Liver (tissue), 9 donors: Measurements from ENCODE around the gene THSD7B. TPM values are rescaled to one million over a fixed set of nuclear protein-coding genes. Genes with fewer than 3 reads are reported as not detected.

ENCODE experiments used
- DNase-seq: peaks from one replicate; pipeline ENCODE4 v3.0.0-alpha.2; 2017; ENCODE audit warnings: low spot score
- H3K27ac ChIP-seq, 2 donors: one replicate each; pipeline ENCODE4 v1.7.0; 2013; ENCODE audit warnings: inconsistent platforms in 2 of 2, low read length in 2 of 2, control low read depth in 1 of 2, low read depth in 1 of 2, mild to moderate bottlenecking in 1 of 2
- H3K27me3 ChIP-seq, 4 donors: one replicate each; pipeline versions ENCODE4 v1.6.1 to v1.7.0; 2013; ENCODE audit warnings: low read length in 3 of 4, inconsistent platforms in 1 of 4, mild to moderate bottlenecking in 1 of 4, moderate library complexity in 1 of 4; ENCODE audit not compliant: control insufficient read depth in 4 of 4, insufficient read depth in 4 of 4
- H3K36me3 ChIP-seq, 4 donors: one replicate each; pipeline versions ENCODE4 v1.6.1 to v1.7.0; 2013; ENCODE audit warnings: low read length in 3 of 4, mild to moderate bottlenecking in 3 of 4, low read depth in 1 of 4, moderate library complexity in 1 of 4; ENCODE audit not compliant: control insufficient read depth in 4 of 4, insufficient read depth in 3 of 4
- H3K4me1 ChIP-seq, 4 donors: one replicate each; pipeline versions ENCODE4 v1.6.1 to v1.7.0; 2013; ENCODE audit warnings: low read length in 3 of 4, mild to moderate bottlenecking in 3 of 4, moderate library complexity in 1 of 4; ENCODE audit not compliant: control insufficient read depth in 4 of 4, insufficient read depth in 4 of 4
- H3K4me3 ChIP-seq, 3 donors: one replicate each; pipeline versions ENCODE4 v1.6.1 to v1.7.0; 2013; ENCODE audit warnings: low read length in 3 of 3, control low read depth in 1 of 3, low read depth in 1 of 3, mild to moderate bottlenecking in 1 of 3
- H3K9ac ChIP-seq, 2 donors: one replicate each; pipeline ENCODE4 v1.7.0; 2013; ENCODE audit warnings: low read length in 2 of 2, mild to moderate bottlenecking in 2 of 2, moderate library complexity in 2 of 2, control low read depth in 1 of 2, low read depth in 1 of 2
- H3K9me3 ChIP-seq, 4 donors: one replicate each; pipeline versions ENCODE4 v1.6.1 to v1.7.0; 2013; ENCODE audit warnings: low read length in 3 of 4; ENCODE audit not compliant: control insufficient read depth in 4 of 4
- CTCF ChIP-seq: fragments of 150-350 bp; IDR thresholded peaks from 2 replicates; pipeline ENCODE4 v1.5.1; 2017; ENCODE audit warnings: improper control_type of control experiment, low read depth, low read length; ENCODE audit not compliant: missing input control
- EGR1 ChIP-seq, 2 donors: IDR thresholded peaks; 2 replicates each; pipeline ENCODE4 v1.6.1; 2016 to 2018; ENCODE audit warnings: antibody characterized with exemption in 2 of 2, low read depth in 2 of 2
- FOXA1 ChIP-seq: IDR thresholded peaks from 2 replicates; pipeline ENCODE4 v1.6.1; 2016; ENCODE audit warnings: antibody characterized with exemption
- GABPA ChIP-seq, 2 donors: IDR thresholded peaks in 1 of 2; conservative IDR thresholded peaks in 1 of 2; 2 replicates each; pipeline ENCODE4 v1.6.1; 2016; ENCODE audit warnings: antibody characterized with exemption in 2 of 2, mild to moderate bottlenecking in 1 of 2, moderate library complexity in 1 of 2
- HNF4G ChIP-seq: IDR thresholded peaks from 2 replicates; pipeline ENCODE4 v1.6.1; 2016; ENCODE audit warnings: antibody characterized with exemption
- JUND ChIP-seq, 2 donors: IDR thresholded peaks; 2 replicates each; pipeline ENCODE4 v1.6.1; 2016; ENCODE audit warnings: antibody characterized with exemption in 2 of 2
- NR2F2 ChIP-seq: IDR thresholded peaks from 2 replicates; pipeline ENCODE4 v1.6.1; 2016; ENCODE audit warnings: antibody characterized with exemption
- RAD21 ChIP-seq, 2 donors: IDR thresholded peaks; 2 replicates each; pipeline ENCODE4 v1.6.1; 2016; ENCODE audit warnings: antibody characterized with exemption in 2 of 2, mild to moderate bottlenecking in 2 of 2
- SP1 ChIP-seq: IDR thresholded peaks from 2 replicates; pipeline ENCODE4 v1.6.1; 2018; ENCODE audit warnings: antibody characterized with exemption, mild to moderate bottlenecking
- YY1 ChIP-seq: IDR thresholded peaks from 2 replicates; pipeline ENCODE4 v1.6.1; 2016; ENCODE audit warnings: antibody characterized with exemption, mild to moderate bottlenecking
- ZBTB33 ChIP-seq: IDR thresholded peaks from 2 replicates; pipeline ENCODE4 v1.6.1; 2016; ENCODE audit warnings: antibody characterized with exemption
- WGBS: extraction: QIAGEN DNeasy Blood & Tissue Kit; methylation state at CpG from one replicate; pipeline ENCODE4 v1.1.7; 2013; 5-methylcytosine and 5-hydroxymethylcytosine counted together
- polyA plus RNA-seq, 2 donors: library from polyadenylated mRNA; stranded (reverse) in 1 of 2; unstranded in 1 of 2; fragments of 200-250 nt in 1 of 2; fragments of >200 nt in 1 of 2; fragmentation: Nextera tagmentation in 1 of 2; extraction: Ambion mirVana in 1 of 2; gene quantifications; one replicate each; pipeline versions ENCODE4 v1.2.1 to v1.2.3, GENCODE V29; 2013 to 2015
- total RNA-seq, 2 donors: library from RNA; depleted of rRNA; stranded (reverse); fragments of >200 nt; gene quantifications; one replicate each; pipeline ENCODE4 v1.2.3, GENCODE V29; 2014
- TF ChIP-seq, protein P1 (sequence below): IDR thresholded peaks from 2 replicates; pipeline ENCODE4 v1.6.1; 2016; ENCODE audit warnings: antibody characterized with exemption, mild to moderate bottlenecking
- TF ChIP-seq, protein P2 (sequence below): IDR thresholded peaks from 2 replicates; pipeline ENCODE4 v1.6.1; 2016; ENCODE audit warnings: antibody characterized with exemption
- TF ChIP-seq, protein P3 (sequence below): IDR thresholded peaks from 2 replicates; pipeline ENCODE4 v1.6.1; 2016; ENCODE audit warnings: antibody characterized with exemption
- donor health status: healthy.
- donor health status: healthy.
- donor health status: healthy.
- donor health status: healthy.
- donor health status: healthy.

The THSD7B gene
- total and polyA plus RNA-seq, 4 donors = 0.01 to 0.75 (median 0.42) TPM; not detected in 1

DNA sequence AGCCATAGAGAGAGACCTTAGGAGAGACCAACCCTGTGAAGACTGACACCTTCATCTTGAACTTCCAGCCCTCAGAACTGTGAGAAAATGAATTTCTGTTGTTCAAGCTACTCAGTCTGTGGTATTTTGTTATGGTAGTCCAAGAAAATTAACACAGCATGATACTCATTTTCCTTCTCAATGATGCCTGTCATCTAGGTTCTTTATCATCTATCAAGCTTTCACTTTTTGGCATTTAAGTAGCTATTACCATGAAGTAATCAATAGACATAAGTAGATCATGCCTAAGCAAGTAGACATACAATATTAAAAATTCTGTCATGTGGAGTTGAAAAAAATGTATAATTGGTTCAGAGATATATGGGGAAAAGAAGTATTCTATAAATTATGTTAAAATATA is 444.7 kb downstream of the THSD7B start:
- H3K4me1 ChIP-seq = no peaks in the 10 kb centered on the region
- H3K9ac ChIP-seq = no peak overlapping the region
- H3K36me3 ChIP-seq = no peaks in the 10 kb centered on the region
- H3K9me3 ChIP-seq = no peaks in the 10 kb centered on the region
- no peak overlapping the region for H3K27ac ChIP-seq
- peaks cover 0 to 4% (median 0%) of the 10 kb centered on the region in 4 donors for H3K27me3 ChIP-seq
- no peak for DNase-seq
- H3K4me3 ChIP-seq = no peak overlapping the region
- TF ChIP-seq JUND (IDR thresholded peaks at IDR 0.05) (no peak), RAD21 (IDR thresholded peaks at IDR 0.05) (no peak), YY1 (no peak), FOXA1 (no peak), NR2F2 (no peak), CTCF (no peak)
- TF ChIP-seq, protein P1, sequence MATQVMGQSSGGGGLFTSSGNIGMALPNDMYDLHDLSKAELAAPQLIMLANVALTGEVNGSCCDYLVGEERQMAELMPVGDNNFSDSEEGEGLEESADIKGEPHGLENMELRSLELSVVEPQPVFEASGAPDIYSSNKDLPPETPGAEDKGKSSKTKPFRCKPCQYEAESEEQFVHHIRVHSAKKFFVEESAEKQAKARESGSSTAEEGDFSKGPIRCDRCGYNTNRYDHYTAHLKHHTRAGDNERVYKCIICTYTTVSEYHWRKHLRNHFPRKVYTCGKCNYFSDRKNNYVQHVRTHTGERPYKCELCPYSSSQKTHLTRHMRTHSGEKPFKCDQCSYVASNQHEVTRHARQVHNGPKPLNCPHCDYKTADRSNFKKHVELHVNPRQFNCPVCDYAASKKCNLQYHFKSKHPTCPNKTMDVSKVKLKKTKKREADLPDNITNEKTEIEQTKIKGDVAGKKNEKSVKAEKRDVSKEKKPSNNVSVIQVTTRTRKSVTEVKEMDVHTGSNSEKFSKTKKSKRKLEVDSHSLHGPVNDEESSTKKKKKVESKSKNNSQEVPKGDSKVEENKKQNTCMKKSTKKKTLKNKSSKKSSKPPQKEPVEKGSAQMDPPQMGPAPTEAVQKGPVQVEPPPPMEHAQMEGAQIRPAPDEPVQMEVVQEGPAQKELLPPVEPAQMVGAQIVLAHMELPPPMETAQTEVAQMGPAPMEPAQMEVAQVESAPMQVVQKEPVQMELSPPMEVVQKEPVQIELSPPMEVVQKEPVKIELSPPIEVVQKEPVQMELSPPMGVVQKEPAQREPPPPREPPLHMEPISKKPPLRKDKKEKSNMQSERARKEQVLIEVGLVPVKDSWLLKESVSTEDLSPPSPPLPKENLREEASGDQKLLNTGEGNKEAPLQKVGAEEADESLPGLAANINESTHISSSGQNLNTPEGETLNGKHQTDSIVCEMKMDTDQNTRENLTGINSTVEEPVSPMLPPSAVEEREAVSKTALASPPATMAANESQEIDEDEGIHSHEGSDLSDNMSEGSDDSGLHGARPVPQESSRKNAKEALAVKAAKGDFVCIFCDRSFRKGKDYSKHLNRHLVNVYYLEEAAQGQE = no peak

GRCh38 chr2:137211761-137212160 is 446.4 kb downstream of the THSD7B start:
- TF ChIP-seq SP1 (no peak), JUND (IDR thresholded peaks at IDR 0.05) (no peak), HNF4G (no peak), RAD21 (IDR thresholded peaks at IDR 0.05) (no peak)
- TF ChIP-seq, protein P2, sequence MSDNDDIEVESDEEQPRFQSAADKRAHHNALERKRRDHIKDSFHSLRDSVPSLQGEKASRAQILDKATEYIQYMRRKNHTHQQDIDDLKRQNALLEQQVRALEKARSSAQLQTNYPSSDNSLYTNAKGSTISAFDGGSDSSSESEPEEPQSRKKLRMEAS = no peak
- TF ChIP-seq, protein P3, sequence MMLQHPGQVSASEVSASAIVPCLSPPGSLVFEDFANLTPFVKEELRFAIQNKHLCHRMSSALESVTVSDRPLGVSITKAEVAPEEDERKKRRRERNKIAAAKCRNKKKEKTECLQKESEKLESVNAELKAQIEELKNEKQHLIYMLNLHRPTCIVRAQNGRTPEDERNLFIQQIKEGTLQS = no peak
- Histone ChIP-seq H3K4me3 (no peak overlapping the region), H3K4me1 (no peaks in the 10 kb centered on the region), H3K9ac (no peak overlapping the region), H3K36me3 (no peaks in the 10 kb centered on the region), H3K9me3 (no peaks in the 10 kb centered on the region), H3K27me3 (no peaks in the 10 kb centered on the region), H3K27ac (no peak overlapping the region)
- no peak for DNase-seq
- WGBS = 95% methylated on average over 1 of the region's 1 CpG

- Histone ChIP-seq H3K4me3 (no peak overlapping the region), H3K9ac (no peak overlapping the region), H3K27ac (no peak overlapping the region), H3K9me3 (no peaks in the 10 kb centered on the region), H3K36me3 (no peaks in the 10 kb centered on the region), H3K4me1 (no peaks in the 10 kb centered on the region), H3K27me3 (peaks cover 0 to 3% (median 0%) of the 10 kb centered on the region in 4 donors)
- TF ChIP-seq HNF4G (no peak), EGR1 (IDR thresholded peaks at IDR 0.05; ENCODE audit: low read depth in 2 of 2) (no peak), RAD21 (IDR thresholded peaks at IDR 0.05) (no peak), YY1 (no peak), GABPA (IDR thresholded peaks at IDR 0.05 in 1 of 2, conservative IDR thresholded peaks at IDR 0.05 in 1 of 2) (no peak), CTCF (no peak), JUND (IDR thresholded peaks at IDR 0.05) (no peak), SP1 (no peak), ZBTB33 (no peak)
- TF ChIP-seq, protein P3 = no peak
- TF ChIP-seq, protein P2 = no peak
- DNase-seq = no peak
- 74% methylated on average over 1 of the region's 1 CpG for WGBS
These were observed 455.2 kb downstream of the THSD7B start for GRCh38 chr2:137220438-137220993.
